Activated CD8-positive, alpha-beta T cell treated with anti-CD3 and anti-CD28 coated beads for 36 hours (primary cell): Measurements from ENCODE around the gene KIRREL3. TPM values are rescaled to one million over a fixed set of nuclear protein-coding genes. Genes with fewer than 3 reads are reported as not detected.

ENCODE experiments used
- ATAC-seq: fragments of 200-7000 bp; cut with Tn5 transposase; one replicate; pipeline ENCODE4 v1.10.0; 2021; ENCODE audit warnings: mild to moderate bottlenecking, moderate library complexity
- CTCF ChIA-PET: fragments of 350-600 bp; sonication (Branson Sonifier 250); formaldehyde crosslinking; loops from one replicate; lab custom pipeline; 2021; ENCODE audit warnings: antibody characterized with exemption; lab: Charles Lee
- POLR2A ChIA-PET: fragments of 350-600 bp; sonication (Branson Sonifier 250); formaldehyde crosslinking; loops from one replicate; lab custom pipeline; 2021; ENCODE audit warnings: antibody characterized with exemption; lab: Charles Lee
- DNase-seq: peaks from one replicate; pipeline ENCODE4 v3.0.0-alpha.2; 2020
- H3K27ac Mint-ChIP-seq: one replicate; pipeline ENCODE4 v1.8.0; 2021; ENCODE audit warnings: mild to moderate bottlenecking, mixed read lengths
- H3K27me3 Mint-ChIP-seq: one replicate; pipeline ENCODE4 v1.8.0; 2021; ENCODE audit warnings: mixed read lengths
- H3K36me3 Mint-ChIP-seq: one replicate; pipeline ENCODE4 v1.8.0; 2021; ENCODE audit warnings: low read depth, mixed read lengths
- H3K4me1 Mint-ChIP-seq: one replicate; pipeline ENCODE4 v1.8.0; 2021; ENCODE audit warnings: low read depth, mixed read lengths
- H3K4me3 Mint-ChIP-seq: one replicate; pipeline ENCODE4 v1.8.0; 2021; ENCODE audit warnings: mild to moderate bottlenecking, moderate library complexity, mixed read lengths
- H3K9me3 Mint-ChIP-seq: one replicate; pipeline ENCODE4 v1.8.0; 2021; ENCODE audit warnings: mixed read lengths
- intact Hi-C: fragments of 100-400 bp; cut with micrococcal nuclease; formaldehyde crosslinking; loops from one replicate; pipeline ENCODE4 v1.10.0; 2022
- total RNA-seq, 2 experiments: library from RNA; stranded (reverse); gene quantifications; one replicate each; pipeline ENCODE4 v1.2.3, GENCODE V29; 2021
- TF ChIP-seq, protein P1 (sequence below): fragments of 200-600 bp; IDR thresholded peaks from one replicate; pipeline ENCODE4 v1.8.0; 2022; ENCODE audit warnings: antibody characterized with exemption, mild to moderate bottlenecking

KIRREL3 gene
- total RNA-seq, 2 experiments from 2014 or later: not detected

GRCh38 chr11:126833065-126833464 is 167.5 kb downstream of the KIRREL3 start:
- Mint-ChIP-seq H3K36me3 (no peaks in the 10 kb centered on the region), H3K4me1 (no peaks in the 10 kb centered on the region), H3K4me3 (no peak overlapping the region), H3K27me3 (no peaks in the 10 kb centered on the region), H3K27ac (no peak overlapping the region), H3K9me3 (no peaks in the 10 kb centered on the region)
- DNase-seq (no peak), ATAC-seq (no peak)
- intact Hi-C loops: no loop called here
- CTCF ChIA-PET: no interaction called here
- POLR2A ChIA-PET: no interaction called here
- TF ChIP-seq, protein P1, sequence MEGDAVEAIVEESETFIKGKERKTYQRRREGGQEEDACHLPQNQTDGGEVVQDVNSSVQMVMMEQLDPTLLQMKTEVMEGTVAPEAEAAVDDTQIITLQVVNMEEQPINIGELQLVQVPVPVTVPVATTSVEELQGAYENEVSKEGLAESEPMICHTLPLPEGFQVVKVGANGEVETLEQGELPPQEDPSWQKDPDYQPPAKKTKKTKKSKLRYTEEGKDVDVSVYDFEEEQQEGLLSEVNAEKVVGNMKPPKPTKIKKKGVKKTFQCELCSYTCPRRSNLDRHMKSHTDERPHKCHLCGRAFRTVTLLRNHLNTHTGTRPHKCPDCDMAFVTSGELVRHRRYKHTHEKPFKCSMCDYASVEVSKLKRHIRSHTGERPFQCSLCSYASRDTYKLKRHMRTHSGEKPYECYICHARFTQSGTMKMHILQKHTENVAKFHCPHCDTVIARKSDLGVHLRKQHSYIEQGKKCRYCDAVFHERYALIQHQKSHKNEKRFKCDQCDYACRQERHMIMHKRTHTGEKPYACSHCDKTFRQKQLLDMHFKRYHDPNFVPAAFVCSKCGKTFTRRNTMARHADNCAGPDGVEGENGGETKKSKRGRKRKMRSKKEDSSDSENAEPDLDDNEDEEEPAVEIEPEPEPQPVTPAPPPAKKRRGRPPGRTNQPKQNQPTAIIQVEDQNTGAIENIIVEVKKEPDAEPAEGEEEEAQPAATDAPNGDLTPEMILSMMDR: no peak

DNA sequence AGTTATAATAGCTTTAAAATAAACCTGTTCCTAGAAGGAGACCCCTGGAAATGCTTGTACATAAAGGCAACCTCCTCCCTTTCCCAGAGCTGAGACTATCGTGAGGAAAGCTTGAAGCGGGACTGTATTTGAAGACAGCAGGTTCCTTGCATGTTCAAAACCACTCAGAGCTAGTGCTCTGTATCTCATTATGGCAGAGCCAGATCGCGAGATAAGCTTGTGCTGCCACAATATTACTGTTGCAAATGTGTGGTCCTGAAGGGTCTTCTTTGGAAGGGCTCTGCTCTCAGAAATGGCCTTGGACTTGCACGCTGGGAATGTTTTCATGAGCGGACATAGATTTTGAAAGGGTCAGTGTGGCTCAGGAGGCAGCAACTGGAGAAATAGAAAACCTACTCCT is 168.2 kb downstream of the KIRREL3 start:
- no peaks in the 10 kb centered on the region for H3K4me1 Mint-ChIP-seq
- no peak for DNase-seq
- H3K27me3 Mint-ChIP-seq: no peaks in the 10 kb centered on the region
- no peaks in the 10 kb centered on the region for H3K9me3 Mint-ChIP-seq
- H3K27ac Mint-ChIP-seq: no peak overlapping the region
- TF ChIP-seq, protein P1: no peak
- CTCF ChIA-PET: no interaction called here
- H3K36me3 Mint-ChIP-seq: no peaks in the 10 kb centered on the region
- POLR2A ChIA-PET: no interaction called here
- intact Hi-C loops: no loop called here
- no peak overlapping the region for H3K4me3 Mint-ChIP-seq
- ATAC-seq: no peak

- Mint-ChIP-seq H3K27ac (no peak overlapping the region), H3K27me3 (peaks cover 3% of the 10 kb centered on the region), H3K4me3 (no peak overlapping the region), H3K36me3 (no peaks in the 10 kb centered on the region), H3K9me3 (no peaks in the 10 kb centered on the region), H3K4me1 (no peaks in the 10 kb centered on the region)
- ChIA-PET POLR2A (no interaction called here), CTCF (no interaction called here)
- intact Hi-C loops: no loop called here
- TF ChIP-seq, protein P1: no peak
- ATAC-seq (no peak), DNase-seq (no peak)
Observed at GRCh38 chr11:126830216-126830806, 170.3 kb downstream of the KIRREL3 start.

- Mint-ChIP-seq H3K36me3 (no peaks in the 10 kb centered on the region), H3K4me1 (no peaks in the 10 kb centered on the region), H3K27ac (no peak overlapping the region), H3K27me3 (peaks cover 3% of the 10 kb centered on the region), H3K9me3 (no peaks in the 10 kb centered on the region), H3K4me3 (no peak overlapping the region)
- DNase-seq (no peak), ATAC-seq (no peak)
- TF ChIP-seq, protein P1: no peak
- intact Hi-C loops: no loop called here
- POLR2A ChIA-PET: no interaction called here
- CTCF ChIA-PET: no interaction called here
Observed at GRCh38 chr11:126829716-126830115, 170.9 kb downstream of the KIRREL3 start.

DNA sequence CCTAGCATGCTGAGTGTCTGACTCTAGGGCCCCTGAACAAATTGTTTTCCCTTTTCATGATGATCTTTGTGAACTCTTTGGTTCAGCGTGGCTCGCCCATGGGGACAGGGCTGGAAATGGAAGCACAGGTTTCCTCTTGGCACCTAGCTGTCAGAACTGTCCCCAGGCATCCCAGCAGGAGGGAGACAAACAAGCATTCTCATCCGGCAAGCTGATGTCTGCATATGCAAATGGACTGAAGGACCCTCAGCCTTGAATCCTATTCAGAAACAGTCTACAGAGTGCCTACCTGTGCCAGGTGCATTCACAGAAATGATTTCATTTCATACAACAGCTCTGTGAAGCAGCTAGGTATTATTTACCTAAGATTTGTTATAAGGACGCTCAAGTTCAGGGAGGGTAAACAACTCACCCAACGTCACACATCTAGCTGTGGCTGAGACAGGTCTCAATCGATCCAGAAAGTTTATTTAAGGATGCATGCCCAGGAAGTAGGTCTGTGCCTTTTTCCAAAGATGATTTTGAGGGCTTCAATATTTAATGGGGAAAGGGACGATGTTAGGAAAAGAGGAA is 176.4 kb downstream of the KIRREL3 start:
- ATAC-seq (no peak), DNase-seq (no peak)
- H3K9me3 Mint-ChIP-seq: no peaks in the 10 kb centered on the region
- intact Hi-C loops: no loop called here
- H3K4me3 Mint-ChIP-seq: no peak overlapping the region
- H3K27me3 Mint-ChIP-seq: peaks cover 5% of the 10 kb centered on the region
- no peaks in the 10 kb centered on the region for H3K4me1 Mint-ChIP-seq
- CTCF ChIA-PET: interaction anchor here (0.8 kb wide), 1 partner anchor 124 kb away, joined by 3 read pairs; no protein-coding TSS in a partner anchor
- POLR2A ChIA-PET: no interaction called here
- no peaks in the 10 kb centered on the region for H3K36me3 Mint-ChIP-seq
- no peak overlapping the region for H3K27ac Mint-ChIP-seq
- TF ChIP-seq, protein P1: no peak
